ENCODE data around the gene SETMAR.

SETMAR gene

GRCh38 chr3:4340411-4341335, 37.5 kb downstream of the SETMAR start:
- in situ Hi-C loops (cut with MboI; ENCODE audit: low pct_unique_long_range_greater_than_20kb, low sequenced_read_pairs): loop anchor here (25.0 kb wide), 1 partner anchor 272 kb away; no protein-coding TSS in a partner anchor
- DNase-seq: peak; percentile 71

DNA sequence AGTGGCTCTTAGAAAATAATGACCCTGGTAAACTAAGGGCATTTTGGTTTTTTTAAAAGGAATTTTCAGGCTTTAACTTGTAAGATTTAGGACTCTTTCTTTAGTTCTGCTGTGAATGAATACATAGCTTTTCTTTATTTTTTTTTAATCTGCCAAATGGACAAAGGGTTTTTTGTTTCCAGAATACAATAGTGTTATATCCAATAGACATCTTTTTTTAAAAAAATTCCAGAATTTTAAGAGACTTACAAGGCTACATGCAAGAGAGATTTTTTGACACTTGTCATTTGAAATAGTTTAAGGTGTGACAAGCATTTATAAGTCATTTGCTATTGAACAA, 38.1 kb downstream of the SETMAR start:
- no peak for DNase-seq
- in situ Hi-C loops (cut with MboI; ENCODE audit: low pct_unique_long_range_greater_than_20kb, low sequenced_read_pairs): loop anchor here (25.0 kb wide), 1 partner anchor 271 kb away; no protein-coding TSS in a partner anchor

DNA sequence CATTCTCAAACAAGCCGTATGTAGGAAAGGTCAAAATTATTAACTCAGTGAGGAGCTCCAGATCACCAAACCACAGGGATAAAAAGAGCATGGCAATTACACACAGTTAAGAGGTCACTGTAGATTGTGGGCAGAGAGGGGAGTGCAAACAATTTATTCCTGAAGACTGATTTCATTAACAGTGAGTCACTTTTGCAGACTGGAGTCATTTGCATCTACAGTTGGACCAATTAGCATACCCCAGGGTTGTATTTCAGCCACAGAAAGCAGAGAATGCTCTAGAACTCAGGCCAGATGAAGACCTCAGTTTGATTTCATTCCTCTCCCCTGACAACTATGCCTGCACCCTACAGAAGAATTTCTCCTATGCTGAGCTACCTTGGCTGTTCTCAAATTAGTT, 40.1 kb downstream of the SETMAR start:
- in situ Hi-C loops (cut with MboI; ENCODE audit: low pct_unique_long_range_greater_than_20kb, low sequenced_read_pairs): loop anchor here (25.0 kb wide), 1 partner anchor 269 kb away; no protein-coding TSS in a partner anchor
- DNase-seq: no peak

- peak; percentile 83 for DNase-seq
- in situ Hi-C loops (cut with MboI; ENCODE audit: low pct_unique_long_range_greater_than_20kb, low sequenced_read_pairs): no loop called here
Observed at GRCh38 chr3:4350789-4351163, 47.6 kb downstream of the SETMAR start.

DNA sequence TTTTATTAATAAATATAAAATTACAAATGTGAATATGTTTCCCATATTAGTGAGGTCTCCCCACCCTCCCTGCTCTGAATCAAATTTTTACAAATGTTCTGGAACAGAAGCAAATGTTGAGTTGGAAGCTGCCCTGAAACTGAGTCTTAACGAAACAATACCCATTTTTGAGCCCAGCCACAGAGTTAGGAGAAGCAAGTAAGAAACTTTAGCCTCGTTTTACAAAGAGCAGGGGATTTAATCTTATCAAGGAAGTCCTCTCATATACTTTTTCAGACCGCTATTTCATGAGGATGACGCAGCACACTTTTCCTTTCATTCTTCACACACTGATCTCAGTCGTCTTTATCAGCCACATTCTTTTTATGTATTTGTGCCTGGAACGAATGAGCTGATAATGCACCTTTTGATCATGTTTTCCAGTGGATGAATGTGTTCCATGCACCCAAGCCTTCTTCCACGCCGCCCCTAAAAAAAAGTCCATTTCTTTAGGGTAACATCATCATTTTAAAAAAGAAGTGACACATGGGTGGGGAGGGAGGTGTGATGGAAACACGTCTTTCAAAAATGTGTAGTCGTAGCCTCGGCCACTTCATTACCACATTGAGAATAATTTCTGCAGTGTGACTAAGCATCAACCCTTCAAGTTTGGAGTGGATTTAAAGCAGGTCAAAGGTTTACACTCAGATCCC, 48.1 kb downstream of the SETMAR start:
- in situ Hi-C loops (cut with MboI; ENCODE audit: low pct_unique_long_range_greater_than_20kb, low sequenced_read_pairs): no loop called here
- no peak for DNase-seq

DNA sequence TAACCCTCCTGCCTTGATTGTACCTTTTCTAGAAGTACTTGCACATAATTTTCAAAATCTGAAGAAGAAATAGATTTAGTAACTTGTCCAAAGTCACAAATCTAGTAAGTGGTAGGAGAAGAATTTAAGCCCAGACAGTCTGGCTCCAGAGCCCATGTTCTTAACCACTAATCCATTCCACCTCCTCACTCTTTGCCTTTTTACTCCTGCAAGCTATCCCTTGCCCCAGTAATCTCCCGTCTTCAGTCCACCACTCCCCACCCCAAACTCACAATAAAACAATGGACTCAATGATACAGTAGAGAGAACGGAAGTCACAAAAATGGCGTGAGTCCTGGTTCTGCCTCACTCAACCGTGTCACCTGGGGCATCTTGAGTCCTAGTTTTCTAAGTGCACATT, 48.7 kb downstream of the SETMAR start:
- in situ Hi-C loops (cut with MboI; ENCODE audit: low pct_unique_long_range_greater_than_20kb, low sequenced_read_pairs): no loop called here

GRCh38 chr3:4355401-4356219, 52.4 kb downstream of the SETMAR start:
- no peak for DNase-seq
- in situ Hi-C loops (cut with MboI; ENCODE audit: low pct_unique_long_range_greater_than_20kb, low sequenced_read_pairs): no loop called here

More for the DNA sequence above, 48.7 kb downstream of the SETMAR start:
- DNase-seq: no peak

DNA sequence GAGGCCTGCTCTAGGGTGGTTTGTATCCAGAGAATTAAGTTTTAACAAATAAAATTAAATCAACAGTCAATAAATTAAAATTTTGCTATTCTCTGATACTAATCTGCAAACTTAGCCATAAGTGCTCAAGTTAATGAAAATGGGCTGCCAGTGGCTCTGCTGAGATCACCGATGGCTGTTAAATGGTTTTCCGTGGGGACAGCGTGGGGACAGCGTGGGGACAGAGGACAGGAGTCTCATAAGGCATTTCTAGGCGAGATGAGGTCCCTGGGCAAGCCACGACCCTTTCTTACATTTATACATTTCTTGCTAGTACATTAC, 53.0 kb downstream of the SETMAR start:
- no peak for DNase-seq
- in situ Hi-C loops (cut with MboI; ENCODE audit: low pct_unique_long_range_greater_than_20kb, low sequenced_read_pairs): no loop called here

- in situ Hi-C loops (cut with MboI; ENCODE audit: low pct_unique_long_range_greater_than_20kb, low sequenced_read_pairs): no loop called here
- DNase-seq: no peak
Observed at GRCh38 chr3:4356546-4357410, 53.6 kb downstream of the SETMAR start.

- no peak for DNase-seq
- in situ Hi-C loops (cut with MboI; ENCODE audit: low pct_unique_long_range_greater_than_20kb, low sequenced_read_pairs): no loop called here
Observed at GRCh38 chr3:4358273-4358672, 55.1 kb downstream of the SETMAR start.

GRCh38 chr3:4359805-4360502, 56.8 kb downstream of the SETMAR start:
- no peak for DNase-seq
- in situ Hi-C loops (cut with MboI; ENCODE audit: low pct_unique_long_range_greater_than_20kb, low sequenced_read_pairs): no loop called here

DNA sequence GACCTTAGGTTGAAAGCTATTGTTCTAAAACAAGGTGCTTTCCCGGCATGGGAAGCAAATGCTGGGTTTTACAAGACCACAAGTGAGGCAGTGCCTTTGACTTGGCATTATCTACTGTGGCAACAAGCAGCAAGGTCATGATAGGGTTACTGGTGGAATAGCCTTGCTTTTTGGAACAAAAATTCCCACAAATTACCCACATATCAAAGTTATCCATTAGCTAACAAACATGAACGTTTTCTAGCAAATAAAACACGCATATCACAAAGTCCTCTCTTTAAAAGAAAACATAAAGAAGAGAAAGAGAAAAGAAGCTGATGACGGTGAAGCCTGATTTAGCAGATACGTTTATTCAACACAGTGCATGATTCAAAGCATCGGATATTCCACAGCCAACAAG, 57.6 kb downstream of the SETMAR start:
- no peak for DNase-seq
- in situ Hi-C loops (cut with MboI; ENCODE audit: low pct_unique_long_range_greater_than_20kb, low sequenced_read_pairs): no loop called here

DNA sequence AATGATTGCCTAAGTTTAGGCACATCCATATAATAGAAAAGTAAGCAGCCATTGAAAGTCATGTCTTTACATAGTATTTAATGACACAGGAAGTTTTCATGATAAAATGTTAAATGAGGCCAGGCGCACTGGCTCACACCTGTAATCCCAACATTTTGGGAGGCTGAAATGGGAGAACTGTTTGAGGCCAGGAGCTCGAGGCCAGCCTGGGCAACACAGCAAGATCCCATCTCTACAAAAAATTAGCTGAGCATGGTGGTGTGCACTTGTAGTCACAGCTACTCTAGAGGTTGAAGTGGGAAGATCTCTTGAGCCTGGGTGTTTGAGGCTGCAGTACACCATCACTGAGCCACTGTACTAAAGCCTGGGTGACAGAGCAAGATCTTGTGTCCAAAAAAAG, 59.4 kb downstream of the SETMAR start:
- in situ Hi-C loops (cut with MboI; ENCODE audit: low pct_unique_long_range_greater_than_20kb, low sequenced_read_pairs): no loop called here
- no peak for DNase-seq

Data from KBM-7 (cell line).